VCaP (cell line): Measurements from ENCODE around the gene USP33.

Source experiments
- H3K27ac ChIP-seq: fragments of 450-650 bp; 2 replicates; pipeline ENCODE4 v1.5.1; 2017
- CTCF ChIP-seq: fragments of 450-650 bp; conservative IDR thresholded peaks from 2 replicates; pipeline ENCODE4 v1.5.1; 2017; ENCODE audit warnings: mild to moderate bottlenecking, moderate library complexity

Gene USP33

GRCh38 chr1:77783141-77783540, 23.5 kb upstream of the USP33 start:
- no peak for TF ChIP-seq CTCF
- peak overlapping the region; percentile 29 for H3K27ac ChIP-seq

- peak overlapping the region; percentile 84; the same call in 1 of the 2 replicates for H3K27ac ChIP-seq
- no peak for TF ChIP-seq CTCF
Measured at GRCh38 chr1:77781683-77782082, 22.0 kb upstream of the USP33 start.

DNA sequence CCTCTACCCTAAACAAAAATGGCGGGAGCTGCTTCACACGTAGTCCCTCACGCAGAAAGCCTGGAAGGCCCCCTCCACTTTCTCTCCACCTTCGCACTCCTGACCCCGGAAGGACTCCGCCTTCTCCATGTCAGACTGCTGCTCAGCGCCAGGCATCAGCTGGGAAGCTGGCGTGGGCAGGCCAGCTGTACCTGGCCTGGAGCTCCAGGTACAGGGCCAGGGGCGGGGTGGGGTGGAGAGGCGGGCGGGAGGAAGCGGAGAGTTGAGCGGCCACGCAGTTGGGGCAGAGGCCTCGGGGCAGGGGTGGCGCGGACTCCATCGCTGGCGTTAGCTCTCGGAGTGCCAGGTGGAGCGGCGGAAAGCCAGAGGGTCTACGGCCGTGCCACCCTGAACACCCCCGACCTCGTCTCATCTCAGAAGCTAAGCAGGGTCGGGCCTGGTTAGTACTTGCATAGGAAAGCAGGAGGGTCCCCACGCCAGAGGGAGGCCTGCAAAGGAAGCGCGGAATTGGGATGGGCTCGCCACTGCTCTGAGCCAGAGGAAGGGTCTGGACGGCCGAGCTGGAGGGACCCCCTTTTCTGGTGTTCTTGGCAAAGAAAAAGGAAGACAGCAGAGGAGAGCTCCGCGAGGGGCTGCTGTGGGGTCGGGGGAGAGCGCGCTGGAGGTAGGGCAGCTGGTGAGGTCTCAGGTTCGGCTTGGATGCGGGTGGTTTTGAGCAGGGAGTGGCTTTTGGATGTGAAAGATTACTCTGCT, 20.1 kb upstream of the USP33 start, which contains the start of gene MIGA1:
Gene MIGA1 (plus strand): TSS at position 121 of the 753 bp plus-strand sequence. CDS start 3,604 bp downstream, outside the sequence.
- peak within 1 kb of the TSS; percentile 84 for H3K27ac ChIP-seq
- no peak for TF ChIP-seq CTCF

GRCh38 chr1:77776007-77776700, 16.5 kb upstream of the USP33 start:
- H3K27ac ChIP-seq, result no peak overlapping the region
- no peak for TF ChIP-seq CTCF

- no peak overlapping the region for H3K27ac ChIP-seq
- no peak for TF ChIP-seq CTCF
Measured at GRCh38 chr1:77768006-77768405, 8.4 kb upstream of the USP33 start.

- no peak overlapping the region for H3K27ac ChIP-seq
Measured at GRCh38 chr1:77762072-77762476, 2.4 kb upstream of the USP33 start.

More at GRCh38 chr1:77762072-77762476, 2.4 kb upstream of the USP33 start:
- TF ChIP-seq CTCF, result no peak
